ENCODE data around the gene ZNF474. TPM values are rescaled to one million over a fixed set of nuclear protein-coding genes. Genes with fewer than 3 reads are reported as not detected.
A peak's percentile ranks its signal among the peaks of the same experiment; 100 is the strongest.

ZNF474 gene
- polyA plus RNA-seq, 4 donors, result 0.55 to 0.93 (median 0.63) TPM

DNA sequence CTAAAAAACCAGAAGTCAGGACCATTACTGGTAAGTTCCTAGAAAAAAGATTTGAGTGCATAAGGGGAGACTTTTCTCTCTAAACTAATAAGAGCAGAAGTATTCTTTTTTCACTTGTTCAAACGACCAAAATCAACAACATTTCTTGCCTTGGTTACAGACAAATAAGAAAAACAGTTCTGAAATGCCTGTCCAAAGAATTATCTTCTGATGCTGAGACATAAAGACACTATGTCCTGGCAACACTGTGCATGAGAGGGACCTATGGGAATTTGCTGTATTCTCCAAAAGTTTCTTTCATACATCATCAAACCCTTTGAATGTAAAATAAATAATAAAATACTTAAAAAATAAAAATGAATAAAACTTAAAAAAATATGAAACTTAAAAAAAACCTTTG lies 50.4 kb downstream of the ZNF474 start:
- no peak for DNase-seq (ENCODE audit: low read depth in 4 of 4, low spot score in 3 of 4)

DNA sequence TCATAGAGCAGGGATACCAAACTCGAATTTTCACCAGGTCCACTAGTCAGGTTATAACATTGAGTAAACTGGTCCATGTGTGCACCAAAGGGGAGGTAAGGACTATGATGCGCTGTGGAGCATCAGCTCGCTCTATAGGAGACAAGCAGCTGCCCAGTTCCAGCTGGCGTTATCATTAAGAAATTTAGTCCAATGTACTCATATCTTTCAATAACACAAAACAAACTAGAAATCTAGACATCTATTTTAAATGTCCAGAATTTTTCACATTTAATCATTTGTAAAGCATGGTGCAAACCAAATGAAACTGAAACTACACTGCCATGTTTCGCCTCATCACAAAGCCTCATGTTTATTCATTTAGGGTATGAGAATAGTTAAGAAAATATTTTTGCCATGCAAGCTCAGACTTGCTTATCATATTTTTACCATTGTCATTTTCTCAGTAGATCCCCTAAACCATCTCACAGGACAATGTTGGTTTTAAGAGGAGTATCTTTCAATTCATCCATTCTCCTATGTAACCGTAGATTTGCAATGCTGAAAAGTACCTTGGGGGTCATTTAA lies 50.9 kb downstream of the ZNF474 start:
- no peak for DNase-seq (ENCODE audit: low read depth in 4 of 4, low spot score in 3 of 4)

DNA sequence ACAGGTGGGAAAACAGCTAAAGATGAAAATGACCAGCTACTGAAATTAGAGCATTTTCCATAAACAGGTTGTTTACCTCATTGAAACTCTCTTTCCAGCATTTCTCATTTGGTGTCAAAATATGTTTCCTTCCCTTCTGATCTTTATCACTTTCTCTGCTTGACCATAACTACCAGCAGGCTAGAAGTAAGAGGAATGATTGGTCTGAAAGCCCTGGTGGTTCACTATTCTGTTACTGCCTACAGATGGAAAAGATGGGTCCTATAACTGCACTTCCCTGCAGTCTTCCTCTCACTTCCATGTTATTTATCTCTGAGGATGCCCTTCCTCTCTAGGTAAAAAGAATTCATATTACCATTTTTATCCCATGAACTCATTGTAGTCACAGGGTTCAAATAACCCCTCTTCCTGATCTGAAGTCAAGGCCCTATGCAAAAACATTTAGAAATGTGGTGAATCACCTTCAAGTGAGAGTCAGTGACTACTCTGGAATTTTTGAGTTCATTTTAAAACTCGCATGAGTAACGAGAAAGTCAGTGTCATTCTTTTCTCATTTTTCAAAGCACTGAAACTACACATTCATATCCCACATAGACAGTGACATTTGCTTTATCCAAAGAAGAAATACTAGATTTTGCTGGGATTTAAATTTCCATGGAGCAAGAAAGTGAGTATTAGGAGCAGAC lies 51.7 kb downstream of the ZNF474 start:
- no peak for DNase-seq (ENCODE audit: low read depth in 4 of 4, low spot score in 3 of 4)

DNA sequence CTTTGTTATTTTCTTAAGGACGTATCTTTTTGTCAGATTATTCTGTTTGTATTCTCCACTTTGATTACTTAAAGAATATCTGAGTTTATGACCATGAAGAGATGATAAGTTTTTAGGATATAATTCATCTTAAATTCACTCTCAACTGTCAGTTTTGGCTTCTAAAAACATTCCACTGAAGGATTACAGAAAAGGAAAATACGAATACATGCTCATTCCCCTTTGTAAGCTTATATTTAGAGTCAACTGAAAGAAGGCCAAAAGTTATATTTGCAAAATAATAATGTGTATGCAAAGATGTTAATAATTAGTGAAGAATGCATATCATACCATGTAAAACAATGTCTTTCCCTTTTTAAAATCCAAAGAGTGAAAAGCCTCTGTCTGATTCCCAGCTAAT lies 52.5 kb downstream of the ZNF474 start:
- DNase-seq (ENCODE audit: low read depth in 4 of 4, low spot score in 3 of 4), result no peak

DNA sequence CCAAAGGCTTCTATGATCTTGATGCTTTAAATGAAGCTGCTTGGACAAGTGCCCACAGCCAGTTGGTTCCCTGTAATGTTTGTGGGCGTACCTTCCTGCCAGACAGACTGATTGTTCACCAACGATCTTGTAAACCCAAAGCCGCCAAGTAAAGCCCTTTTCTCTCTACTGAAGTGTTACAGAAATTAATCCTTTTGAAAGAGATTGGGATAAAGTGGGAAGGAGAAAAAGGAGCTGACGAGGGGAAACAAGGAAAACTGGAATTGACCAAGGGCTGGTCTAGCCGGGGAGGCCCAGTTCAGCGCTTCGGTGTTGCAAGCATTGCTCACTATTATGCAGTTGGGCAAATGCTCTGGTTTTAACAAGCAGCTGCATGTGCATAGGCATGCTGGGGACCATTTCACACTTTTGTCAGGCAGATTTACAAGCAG lies 53.2 kb downstream of the ZNF474 start:
- DNase-seq (ENCODE audit: low read depth in 4 of 4, low spot score in 3 of 4), result no peak

DNA sequence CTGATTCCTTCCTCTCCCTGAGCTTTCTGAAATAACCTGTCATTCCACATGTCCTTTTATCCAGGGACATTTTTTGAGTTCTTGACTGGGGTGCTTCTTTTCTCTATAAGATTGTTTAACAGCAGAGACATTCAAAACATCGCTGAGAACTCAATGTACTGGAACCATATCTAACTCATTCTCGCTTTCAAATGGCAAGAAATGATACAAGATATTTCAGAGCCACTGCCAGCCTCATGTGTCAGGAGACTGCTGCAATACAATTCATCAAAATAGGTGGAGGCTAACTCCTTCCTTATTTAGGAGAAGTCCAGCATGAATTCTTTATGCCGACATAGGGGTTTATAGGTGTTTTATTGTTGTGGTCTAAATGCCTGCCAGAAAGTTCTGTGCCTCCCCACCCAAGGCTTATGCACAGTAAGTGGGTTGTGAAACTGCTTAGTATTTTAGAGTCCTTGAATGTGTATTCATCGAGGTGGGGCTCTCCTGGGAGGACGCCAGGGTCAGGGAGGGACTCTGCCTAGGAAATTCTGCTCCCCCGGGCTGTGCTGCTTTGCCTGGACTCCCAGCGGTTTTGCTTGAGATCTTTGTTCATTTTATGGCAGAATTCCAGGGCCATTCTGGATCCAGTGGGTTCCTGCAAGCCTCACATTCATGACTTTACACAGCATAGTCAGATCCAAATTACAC lies 53.9 kb downstream of the ZNF474 start:
- DNase-seq (ENCODE audit: low read depth in 4 of 4, low spot score in 3 of 4), result no peak

DNA sequence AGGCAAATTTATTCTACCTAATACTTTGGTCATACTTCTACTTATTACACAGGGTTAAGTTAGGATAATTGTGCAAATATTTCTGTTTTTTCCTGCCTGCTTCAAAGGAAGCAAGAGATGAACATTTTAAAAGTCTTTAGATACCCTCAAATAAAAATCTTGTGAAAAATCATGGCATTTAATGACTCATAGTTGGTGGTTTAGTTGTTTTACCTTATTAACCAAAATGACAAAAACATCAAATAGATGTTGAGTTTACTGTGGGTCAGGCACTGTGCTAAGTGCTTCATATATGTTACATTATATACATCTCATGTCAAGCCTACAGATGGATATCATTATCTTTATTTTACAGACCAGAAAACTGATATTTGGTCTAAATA lies 54.4 kb downstream of the ZNF474 start:
- DNase-seq (ENCODE audit: low read depth in 4 of 4, low spot score in 3 of 4), result no peak

DNA sequence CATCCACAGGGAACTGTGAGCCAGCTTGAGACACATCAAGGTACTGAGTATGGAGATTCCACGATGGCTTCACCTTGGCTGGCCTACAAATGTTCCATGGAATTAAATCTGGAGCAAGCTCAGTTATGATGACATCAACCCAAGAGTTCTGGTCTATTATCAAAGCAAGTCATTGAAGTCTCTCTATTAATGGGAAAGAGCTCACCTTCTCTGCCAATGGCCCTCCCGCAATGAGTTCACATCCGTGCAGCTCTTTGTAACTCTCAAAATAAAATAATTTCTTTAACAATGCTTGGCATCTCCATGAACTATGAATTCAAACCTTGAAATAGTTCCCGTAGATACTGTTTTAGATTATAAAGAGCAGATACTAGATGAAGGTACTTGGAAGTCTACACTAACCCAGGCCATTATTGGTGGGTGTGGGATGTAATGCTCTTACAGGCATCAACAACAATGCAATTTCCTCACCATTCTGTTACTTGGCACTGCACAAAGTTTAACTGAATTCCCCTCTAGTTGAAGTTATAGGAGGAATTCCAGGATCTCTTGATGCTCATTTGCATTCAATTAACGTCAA lies 55.4 kb downstream of the ZNF474 start:
- DNase-seq (ENCODE audit: low read depth in 4 of 4, low spot score in 3 of 4), result no peak

DNA sequence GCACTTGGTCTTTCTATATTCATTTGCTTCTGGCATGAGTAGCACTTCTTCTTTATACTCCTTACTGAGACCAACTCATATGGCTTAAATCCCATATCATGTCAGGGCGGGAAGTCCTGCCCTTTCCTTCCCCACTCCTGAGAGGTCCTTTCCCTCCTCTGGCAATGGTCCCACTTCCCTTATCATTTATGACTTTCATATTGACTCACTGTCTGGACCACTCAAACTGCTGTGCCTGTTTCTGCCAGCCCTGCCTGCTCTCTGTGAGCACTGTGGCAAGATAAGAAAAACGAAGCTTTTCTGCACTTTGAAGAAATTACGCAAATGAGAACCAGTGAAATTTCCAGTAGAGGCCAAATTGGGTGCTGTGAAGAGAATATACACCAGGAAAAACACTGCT lies 58.1 kb downstream of the ZNF474 start:
- no peak for DNase-seq (ENCODE audit: low read depth in 4 of 4, low spot score in 3 of 4)

DNA sequence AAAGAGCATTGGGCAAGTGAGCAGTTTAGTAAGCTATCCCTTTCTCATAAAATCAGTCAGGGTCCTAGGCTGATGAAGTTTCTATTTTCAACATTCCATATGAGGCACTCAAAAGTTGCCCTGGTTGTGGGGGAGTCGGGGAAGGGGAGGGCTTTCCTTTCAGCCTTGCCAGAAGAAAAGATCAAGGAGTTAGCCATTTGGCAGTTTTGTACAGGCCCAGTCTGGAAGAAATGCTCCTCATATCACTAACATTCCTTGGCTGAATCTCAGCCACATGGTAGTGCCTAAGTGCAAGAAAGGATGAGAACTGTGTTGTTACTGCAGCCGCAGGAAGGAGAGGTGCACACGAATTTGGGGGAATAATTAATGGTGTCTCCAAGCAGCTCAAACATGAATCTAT lies 60.8 kb downstream of the ZNF474 start:
- no peak for DNase-seq (ENCODE audit: low read depth in 4 of 4, low spot score in 3 of 4)

DNA sequence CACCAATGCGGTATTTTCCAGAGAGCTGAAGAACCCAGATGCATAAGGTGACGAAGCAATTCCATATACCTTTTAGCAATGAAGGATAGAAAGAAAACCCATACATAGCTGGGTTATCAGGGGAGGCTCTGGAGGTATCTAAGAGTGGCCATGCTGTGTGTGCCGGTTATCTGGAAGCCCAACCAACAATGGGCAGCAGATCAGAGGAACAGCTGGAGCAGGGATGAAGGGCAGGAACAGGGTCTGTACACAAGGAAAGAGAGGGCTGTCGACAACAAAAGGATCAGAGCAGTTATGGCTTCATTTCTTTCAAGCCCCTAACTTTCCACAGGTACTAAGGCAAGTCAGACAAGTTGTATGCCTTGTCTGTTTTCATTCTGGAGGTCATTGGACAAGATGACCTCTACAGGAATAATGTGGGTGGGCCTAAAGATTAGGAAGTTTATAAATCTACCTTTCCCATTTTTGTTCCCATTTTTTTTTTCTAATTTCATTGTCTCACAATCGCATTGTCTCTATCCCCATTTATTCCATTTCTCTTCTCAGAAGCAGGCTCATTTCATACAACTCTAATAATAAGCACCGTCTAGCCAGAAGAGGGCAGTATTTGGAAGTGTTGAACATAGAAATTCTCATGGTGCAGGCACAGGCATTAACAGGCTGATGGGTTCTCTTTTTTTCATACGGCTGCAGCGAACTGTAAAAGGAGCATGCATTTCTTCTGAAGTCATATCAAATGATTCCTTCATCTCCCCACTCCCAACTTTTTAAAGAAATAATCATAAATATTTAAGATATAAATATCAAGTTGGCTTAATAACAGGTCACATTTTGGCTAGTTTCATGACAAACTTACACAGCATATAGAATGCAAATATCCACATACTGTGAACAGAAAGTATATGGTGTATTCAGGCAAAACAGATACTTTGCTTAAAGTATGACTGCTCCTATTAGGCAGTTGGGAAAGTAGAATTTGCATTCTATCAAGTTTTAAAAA lies 63.5 kb downstream of the ZNF474 start:
- DNase-seq (ENCODE audit: low read depth in 4 of 4, low spot score in 3 of 4), result peak; percentile 56 to 69 (median 68)

DNA sequence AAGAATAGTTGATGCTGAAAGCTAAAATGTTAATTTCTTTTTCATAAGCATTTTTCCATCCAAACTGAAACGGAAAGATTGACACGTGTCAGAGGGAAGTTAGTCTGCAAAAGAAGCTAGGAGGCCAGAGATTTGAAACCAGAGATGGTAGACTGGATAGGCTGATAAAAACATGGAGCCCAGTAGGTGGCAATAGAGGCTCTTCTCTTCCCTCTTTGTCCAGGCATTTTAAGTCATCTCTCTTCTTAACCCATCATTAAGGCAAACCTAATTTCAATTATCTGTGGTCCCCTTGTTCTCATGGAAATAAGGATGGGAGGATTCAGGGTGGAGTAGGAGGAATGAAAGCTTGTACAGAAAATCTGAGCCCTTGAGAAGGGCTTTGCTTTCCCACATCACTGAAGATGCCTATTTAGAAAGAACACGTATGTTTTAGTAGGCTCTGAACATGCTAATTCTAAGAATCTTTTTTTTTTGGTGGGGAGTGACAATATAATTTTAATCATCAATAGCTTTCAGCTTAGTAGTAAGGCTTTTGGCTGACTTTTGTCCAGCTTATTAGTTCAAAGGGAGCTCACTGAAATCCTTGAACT lies 66.6 kb downstream of the ZNF474 start:
- DNase-seq (ENCODE audit: low read depth in 4 of 4, low spot score in 3 of 4), result peak in 3 of 4 donors; percentile 33 to 49 (median 39)

DNA sequence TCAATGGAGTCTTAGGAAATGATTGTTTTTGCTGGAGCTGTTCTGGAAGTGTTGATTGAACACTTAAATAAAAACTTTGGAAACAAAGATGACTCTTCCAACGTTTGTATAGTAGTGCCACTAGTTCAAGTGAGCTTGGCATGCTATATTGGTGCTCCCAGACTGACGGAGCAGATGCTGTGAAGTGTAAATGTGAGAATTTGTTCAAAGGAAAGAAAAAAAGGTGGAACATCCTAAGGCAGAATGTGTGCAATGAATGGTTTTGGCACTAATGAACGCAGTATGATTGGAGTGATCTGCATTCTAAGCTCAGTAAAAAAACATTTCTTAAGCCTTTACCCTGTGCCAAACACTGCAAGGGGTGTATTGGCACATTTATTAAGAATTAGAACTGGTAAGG lies 69.8 kb downstream of the ZNF474 start:
- DNase-seq (ENCODE audit: low read depth in 4 of 4, low spot score in 3 of 4), result no peak

DNA sequence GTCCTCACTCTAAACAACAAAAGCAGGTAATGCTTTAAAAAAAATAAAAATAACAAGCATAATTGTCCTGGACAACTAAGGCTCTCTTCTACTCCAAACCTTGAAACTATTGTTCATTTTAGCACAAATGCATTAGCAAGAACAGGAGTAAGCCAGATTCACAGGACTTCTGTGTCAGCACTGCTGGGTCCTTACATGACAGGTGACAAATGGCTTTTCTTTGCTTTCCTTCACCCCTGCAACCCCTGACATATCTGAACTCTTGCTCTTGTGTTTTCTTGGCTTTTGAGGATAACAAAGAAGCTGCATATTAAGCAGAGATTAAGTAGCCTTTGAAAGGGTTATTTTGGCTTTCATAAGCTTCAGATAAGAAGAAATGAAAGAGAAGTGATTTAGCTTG lies 71.1 kb downstream of the ZNF474 start:
- DNase-seq (ENCODE audit: low read depth in 4 of 4, low spot score in 3 of 4), result peak in 1 of 4 donors; percentile 14

DNA sequence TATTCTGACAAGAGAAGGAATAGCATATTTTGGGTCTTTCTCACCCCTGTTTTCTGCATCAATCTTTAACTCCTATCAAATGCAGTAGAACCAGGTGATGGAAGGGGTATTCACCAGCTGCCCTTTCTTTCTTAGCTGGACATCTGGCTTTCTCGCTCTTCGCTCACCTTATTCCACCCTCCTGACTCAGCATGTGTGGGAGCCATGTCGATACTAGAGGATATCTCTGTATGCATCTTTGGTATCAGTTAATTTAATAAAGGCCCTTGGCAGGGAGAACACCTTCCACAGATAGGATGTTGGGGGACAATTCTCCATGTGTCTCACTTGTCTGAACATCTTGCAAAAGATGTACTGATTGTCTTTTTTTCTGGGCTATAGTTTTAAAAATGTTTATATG lies 71.5 kb downstream of the ZNF474 start:
- DNase-seq (ENCODE audit: low read depth in 4 of 4, low spot score in 3 of 4), result no peak

DNA sequence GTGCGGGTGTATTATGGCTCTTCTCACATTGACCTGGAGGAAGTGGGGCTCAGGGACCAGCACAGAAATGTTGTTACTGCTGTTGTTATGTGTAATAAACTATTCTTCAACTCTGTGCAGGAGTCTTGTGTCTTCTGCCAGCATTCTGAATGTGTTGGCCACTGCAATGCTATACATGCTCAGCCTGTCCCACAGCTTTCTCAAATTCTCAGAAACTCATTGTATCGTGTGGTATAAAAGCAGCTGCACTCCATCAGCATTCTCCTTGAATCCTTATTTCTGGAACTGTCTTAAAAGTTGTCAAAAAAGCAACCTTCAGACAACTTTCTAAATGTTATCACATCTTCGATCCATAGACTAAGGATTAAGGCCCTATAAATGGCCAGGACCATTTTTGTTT lies 72.0 kb downstream of the ZNF474 start:
- no peak for DNase-seq (ENCODE audit: low read depth in 4 of 4, low spot score in 3 of 4)

DNA sequence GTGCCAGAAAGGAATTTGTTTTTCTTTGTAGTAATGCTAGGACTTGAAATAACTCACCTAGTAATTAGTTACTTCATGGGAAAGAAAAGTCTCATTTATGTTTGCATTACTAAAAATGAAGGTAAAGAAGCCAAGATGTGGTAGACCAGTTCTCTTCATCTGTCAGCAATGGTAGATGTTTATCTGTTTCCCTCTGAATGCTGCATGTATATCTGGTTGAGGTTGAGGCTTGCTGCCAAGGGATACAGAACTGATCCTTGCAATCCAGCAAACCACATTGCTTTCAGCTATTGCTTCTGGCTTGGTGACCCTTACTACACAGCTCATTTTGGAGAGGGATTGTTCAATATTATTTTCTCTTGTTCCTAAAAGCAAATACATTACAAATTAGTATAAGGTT lies 73.6 kb downstream of the ZNF474 start:
- no peak for DNase-seq (ENCODE audit: low read depth in 4 of 4, low spot score in 3 of 4)
